LNCAP (cell line): ENCODE results near the gene PTS.

Experiments
- CTCF ChIP-seq: fragments of 450-650 bp; IDR thresholded peaks from 2 replicates; pipeline ENCODE4 v1.5.1; 2017; ENCODE audit warnings: mild to moderate bottlenecking

The PTS gene

GRCh38 chr11:112223754-112224532, 2.3 kb upstream of the PTS start:
- TF ChIP-seq CTCF = no peak

GRCh38 chr11:112225753-112226061, 521 bp upstream of the PTS start:
- TF ChIP-seq CTCF = no peak

DNA sequence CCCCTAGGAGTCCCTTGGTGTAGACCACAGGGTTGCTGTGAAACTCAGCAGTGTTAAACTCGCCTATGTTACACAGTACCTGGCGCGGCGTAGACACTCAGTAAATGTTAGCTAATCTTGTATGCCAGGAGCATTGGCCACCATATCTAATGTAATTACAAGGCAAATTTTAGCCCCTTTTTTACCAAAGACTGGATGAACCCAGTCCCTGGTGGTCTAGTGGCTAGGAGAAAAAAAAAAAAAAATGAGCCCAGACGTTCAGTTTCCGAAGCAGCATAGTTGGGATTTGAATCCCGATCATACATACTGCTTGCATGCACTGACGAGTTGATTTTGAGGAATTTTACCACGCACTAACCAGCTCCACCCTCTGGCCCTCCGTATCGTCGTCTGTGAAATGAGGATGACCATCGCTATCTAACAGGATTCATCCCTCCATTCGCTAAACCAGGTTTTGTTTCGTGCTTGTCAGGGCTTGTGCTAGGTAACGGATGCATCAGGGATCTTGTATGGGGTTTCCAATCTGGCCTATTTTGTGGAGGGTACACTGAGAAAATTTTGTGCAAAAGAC, 688 bp downstream of the PTS start:
- TF ChIP-seq CTCF = no peak

- no peak for TF ChIP-seq CTCF
Observed at GRCh38 chr11:112227471-112227870, 1.2 kb downstream of the PTS start.

- TF ChIP-seq CTCF = no peak
Observed at GRCh38 chr11:112228706-112229105, 2.5 kb downstream of the PTS start.

DNA sequence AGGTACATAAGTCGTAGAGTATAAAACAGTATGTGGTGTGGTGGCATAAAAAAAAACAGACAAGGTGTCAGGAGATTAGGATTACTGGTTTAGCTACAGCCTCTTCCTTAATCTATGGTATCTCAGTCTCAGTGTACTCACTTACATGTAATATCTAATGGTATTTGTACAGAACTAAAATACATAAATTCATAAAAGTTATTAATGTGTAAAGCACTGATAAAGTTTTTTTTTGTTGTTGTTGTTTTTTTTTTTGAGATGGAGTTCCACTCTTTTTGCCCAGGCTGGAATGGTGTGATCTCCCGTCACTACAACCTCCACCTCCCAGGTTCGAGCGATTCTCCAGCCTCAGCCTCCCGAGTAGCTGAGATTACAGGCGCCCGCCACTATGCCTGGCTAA, 2.9 kb downstream of the PTS start:
- no peak for TF ChIP-seq CTCF

DNA sequence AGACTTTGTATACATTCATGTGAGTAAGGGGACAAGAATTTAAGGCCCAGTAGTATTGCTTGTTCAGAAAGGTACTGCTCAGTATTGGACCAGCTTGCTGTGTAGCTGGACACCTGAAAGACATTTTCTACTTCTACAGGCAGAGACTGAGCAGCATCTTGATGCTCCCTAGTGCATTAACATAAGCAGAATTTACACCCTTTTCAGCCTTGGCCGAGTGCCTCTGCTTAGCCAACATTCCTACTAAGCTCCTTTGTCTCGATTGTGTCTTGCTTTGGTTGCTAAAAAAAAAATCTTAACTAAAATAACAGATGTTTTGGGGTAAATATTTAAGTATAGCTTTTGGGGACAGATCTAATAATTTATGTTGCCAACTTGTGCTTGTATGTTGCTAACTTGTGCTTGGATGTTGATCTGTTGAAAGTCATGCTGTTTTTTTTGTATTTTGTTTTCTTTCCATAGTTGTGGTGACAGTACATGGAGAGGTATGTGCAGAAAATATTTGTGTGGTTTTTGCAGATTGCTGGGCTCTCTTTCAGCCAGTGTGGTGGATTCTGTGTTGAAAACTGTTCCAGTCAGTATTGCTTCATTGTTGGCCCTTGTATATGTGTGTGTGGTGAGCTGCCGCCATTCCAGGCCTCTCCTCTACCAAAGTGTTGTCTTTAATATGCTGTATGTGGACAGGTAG, 3.7 kb downstream of the PTS start:
- no peak for TF ChIP-seq CTCF
